ENCODE data around the gene DTNBP1. TPM values are rescaled to one million over a fixed set of nuclear protein-coding genes. Genes with fewer than 3 reads are reported as not detected.

Gene DTNBP1, protein sequence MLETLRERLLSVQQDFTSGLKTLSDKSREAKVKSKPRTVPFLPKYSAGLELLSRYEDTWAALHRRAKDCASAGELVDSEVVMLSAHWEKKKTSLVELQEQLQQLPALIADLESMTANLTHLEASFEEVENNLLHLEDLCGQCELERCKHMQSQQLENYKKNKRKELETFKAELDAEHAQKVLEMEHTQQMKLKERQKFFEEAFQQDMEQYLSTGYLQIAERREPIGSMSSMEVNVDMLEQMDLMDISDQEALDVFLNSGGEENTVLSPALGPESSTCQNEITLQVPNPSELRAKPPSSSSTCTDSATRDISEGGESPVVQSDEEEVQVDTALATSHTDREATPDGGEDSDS
- 8.4 and 11.8 TPM in 2 replicates for polyA plus RNA-seq (2011; rRNA removed)
- 16.0 and 19.5 TPM in 2 replicates for polyA plus RNA-seq (2012; cell fraction: cytosol; rRNA removed)
- polyA plus RNA-seq (2012; cell fraction: nucleus; rRNA removed): 10.6 and 10.8 TPM in 2 replicates
- 7.9 to 8.7 TPM (median 8.4 TPM) in 3 replicates for polyA plus RNA-seq (2017; fragmentation: RNase III; extraction: RNeasy Plus Mini Kit Qiagen cat#74134 plus additional on column Dnase treatment)
- 13.3 and 14.1 TPM in 2 replicates for polyA minus RNA-seq (2011; rRNA and poly(A)+ RNA removed)

DNA sequence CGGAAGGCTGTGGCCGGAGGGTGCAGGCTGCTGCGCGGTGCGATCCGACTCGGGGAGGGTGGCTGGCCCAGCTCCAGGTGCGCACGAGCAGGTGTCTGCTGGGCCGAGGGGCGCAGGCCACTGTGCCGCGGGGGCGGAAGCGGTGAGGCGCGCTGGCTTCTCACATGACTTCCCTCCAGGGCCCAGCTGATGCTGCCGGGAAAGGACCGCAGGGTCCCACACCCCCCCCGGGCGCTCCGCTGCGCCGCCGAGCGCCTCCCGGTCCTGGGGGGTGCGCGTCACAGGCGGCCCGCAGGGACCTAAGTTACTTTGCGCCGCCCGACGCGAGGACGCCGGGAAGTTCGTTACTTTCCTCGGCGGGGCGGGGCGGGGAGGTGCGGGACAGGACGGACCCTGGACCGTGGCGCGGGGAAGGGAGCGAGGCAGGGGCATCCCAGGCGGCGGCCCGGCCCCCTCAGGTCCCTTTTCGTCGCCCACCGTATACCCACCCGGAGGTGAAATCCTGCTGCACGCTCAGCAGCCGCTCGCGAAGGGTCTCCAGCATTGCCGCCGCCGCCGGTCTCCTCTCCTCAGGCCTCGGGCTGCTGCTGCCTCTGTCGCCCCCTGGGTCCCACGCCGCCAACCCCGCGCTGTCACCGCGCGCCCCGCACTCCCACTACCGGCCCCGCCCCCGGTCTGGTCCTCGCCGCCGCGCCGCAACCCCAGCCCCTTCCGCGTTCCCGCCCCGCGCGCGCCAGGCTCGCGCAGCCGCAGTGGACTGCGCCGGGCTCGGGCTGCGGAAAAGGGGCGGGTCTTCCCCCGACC lies at the start of gene DTNBP1:
DTNBP1 (minus strand) TSS at position 703 of the 804 bp plus-strand sequence; CDS start at position 544, 159 bp downstream.
- DNase-seq (ENCODE audit: low read depth in 1 of 2, low spot score in 1 of 2): peak; percentile 54 to 74
- TF ChIP-seq GATA3 (IDR thresholded peaks at IDR 0.05; ENCODE audit: borderline replicate concordance) (no peak), SREBF2 (IDR thresholded peaks at IDR 0.05) (no peak), PHF8 (IDR thresholded peaks at IDR 0.05; ENCODE audit: borderline replicate concordance, low read depth) (peak; percentile 28; the same call in 1 of the 2 replicates), USF2 (IDR thresholded peaks at IDR 0.05) (peak; percentile 44), POLR2A (IDR thresholded peaks at IDR 0.05; ENCODE audit: low read length) (peak; percentile 24; the same call in 1 of the 2 replicates), JUN (IDR thresholded peaks at IDR 0.05) (peak in 1 of 2 experiments; percentile 31; a peak in 1 of 5 replicates)
- TF ChIP-seq, protein P1, sequence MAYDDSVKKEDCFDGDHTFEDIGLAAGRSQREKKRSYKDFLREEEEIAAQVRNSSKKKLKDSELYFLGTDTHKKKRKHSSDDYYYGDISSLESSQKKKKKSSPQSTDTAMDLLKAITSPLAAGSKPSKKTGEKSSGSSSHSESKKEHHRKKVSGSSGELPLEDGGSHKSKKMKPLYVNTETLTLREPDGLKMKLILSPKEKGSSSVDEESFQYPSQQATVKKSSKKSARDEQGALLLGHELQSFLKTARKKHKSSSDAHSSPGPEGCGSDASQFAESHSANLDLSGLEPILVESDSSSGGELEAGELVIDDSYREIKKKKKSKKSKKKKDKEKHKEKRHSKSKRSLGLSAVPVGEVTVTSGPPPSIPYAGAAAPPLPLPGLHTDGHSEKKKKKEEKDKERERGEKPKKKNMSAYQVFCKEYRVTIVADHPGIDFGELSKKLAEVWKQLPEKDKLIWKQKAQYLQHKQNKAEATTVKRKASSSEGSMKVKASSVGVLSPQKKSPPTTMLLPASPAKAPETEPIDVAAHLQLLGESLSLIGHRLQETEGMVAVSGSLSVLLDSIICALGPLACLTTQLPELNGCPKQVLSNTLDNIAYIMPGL (CRISPR knock-in tag; IDR thresholded peaks at IDR 0.05; ENCODE audit: borderline replicate concordance): no peak
- TF ChIP-seq, protein P2, sequence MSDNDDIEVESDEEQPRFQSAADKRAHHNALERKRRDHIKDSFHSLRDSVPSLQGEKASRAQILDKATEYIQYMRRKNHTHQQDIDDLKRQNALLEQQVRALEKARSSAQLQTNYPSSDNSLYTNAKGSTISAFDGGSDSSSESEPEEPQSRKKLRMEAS (IDR thresholded peaks at IDR 0.05): peak; percentile 52; the same call in 1 of the 2 replicates
- TF ChIP-seq, protein P3, sequence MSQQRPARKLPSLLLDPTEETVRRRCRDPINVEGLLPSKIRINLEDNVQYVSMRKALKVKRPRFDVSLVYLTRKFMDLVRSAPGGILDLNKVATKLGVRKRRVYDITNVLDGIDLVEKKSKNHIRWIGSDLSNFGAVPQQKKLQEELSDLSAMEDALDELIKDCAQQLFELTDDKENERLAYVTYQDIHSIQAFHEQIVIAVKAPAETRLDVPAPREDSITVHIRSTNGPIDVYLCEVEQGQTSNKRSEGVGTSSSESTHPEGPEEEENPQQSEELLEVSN (IDR thresholded peaks at IDR 0.05; ENCODE audit: borderline replicate concordance, low read depth): peak; percentile 85
- Histone ChIP-seq H3K9me3 (no peaks in the 10 kb centered on the region), H3K4me2 (peak within 1 kb of the TSS; percentile 71), H3K27ac (peak within 1 kb of the TSS; percentile 73 to 98), H3K4me1 (peaks cover 7% of the 10 kb centered on the region; the same call in 1 of the 3 replicates), H3K4me3 (peak within 1 kb of the TSS; percentile 60)
- ATAC-seq: peak; percentile 89 to 95
- CTCF ChIA-PET: no interaction called here
- POLR2A ChIA-PET: no interaction called here
- 0% methylated on average over 18 of the region's 98 CpGs for WGBS (ENCODE audit: missing lambda C conversion rate)
- no peak for FAIRE-seq

- WGBS (ENCODE audit: missing lambda C conversion rate): 20% methylated on average over 2 of the region's 2 CpGs
- TF ChIP-seq SMC3 (IDR thresholded peaks at IDR 0.05): no peak
- TF ChIP-seq HOXB5 (CRISPR knock-in tag; IDR thresholded peaks at IDR 0.05): no peak
- no peak for TF ChIP-seq CTCF (IDR thresholded peaks at IDR 0.05)
- TF ChIP-seq ZSCAN20 (CRISPR knock-in tag; IDR thresholded peaks at IDR 0.05): no peak
- no peak for TF ChIP-seq ZFP36 (IDR thresholded peaks at IDR 0.05; ENCODE audit: borderline replicate concordance, partially characterized antibody)
- TF ChIP-seq, protein P3 (IDR thresholded peaks at IDR 0.05; ENCODE audit: borderline replicate concordance, low read depth): no peak
- no peak for TF ChIP-seq JUN (IDR thresholded peaks at IDR 0.05)
- TF ChIP-seq MYC (IDR thresholded peaks at IDR 0.05; ENCODE audit: borderline replicate concordance, low read length): no peak
- TF ChIP-seq POLR2AphosphoS2 (conservative IDR thresholded peaks at IDR 0.05; ENCODE audit: low read length): no peak
- no peak for TF ChIP-seq CHD4 (IDR thresholded peaks at IDR 0.05; ENCODE audit: borderline replicate concordance)
- TF ChIP-seq TFCP2L1 (CRISPR knock-in tag; IDR thresholded peaks at IDR 0.05): no peak
- no peak for TF ChIP-seq HEYL (CRISPR knock-in tag; IDR thresholded peaks at IDR 0.05)
- no peak for TF ChIP-seq CBX8 (IDR thresholded peaks at IDR 0.05)
- TF ChIP-seq PBX3 (IDR thresholded peaks at IDR 0.05): no peak
- TF ChIP-seq HOXB13 (CRISPR knock-in tag; IDR thresholded peaks at IDR 0.05; ENCODE audit: low read depth): no peak
- no peaks in the 10 kb centered on the region for H3K4me1 ChIP-seq
- FAIRE-seq (no peak), ATAC-seq (no peak), DNase-seq (ENCODE audit: low read depth in 1 of 2, low spot score in 1 of 2) (no peak)
- H3K9me3 ChIP-seq: no peaks in the 10 kb centered on the region; the same call in 2 of the 3 replicates
- H3K4me3 ChIP-seq: no peak overlapping the region
- CTCF ChIA-PET: interaction anchor here (1.3 kb wide), 1 partner anchor 474 kb away, joined by 4 read pairs; no protein-coding TSS in a partner anchor
- H3K27ac ChIP-seq: no peak overlapping the region
- POLR2A ChIA-PET: no interaction called here
- no peak overlapping the region for H3K4me2 ChIP-seq
These were observed 46.9 kb upstream of the DTNBP1 start for GRCh38 chr6:15709651-15710269.
